ACC112 (cell line): ENCODE results near the gene MPC2.

Experiments used
- H2AFZ ChIP-seq: fragments of 200-600 bp; sonication (generic); one replicate; pipeline ENCODE4 v1.6.0; 2017; ENCODE audit warnings: antibody characterized with exemption, low read length; ENCODE audit not compliant: unreplicated experiment
- H3K27ac ChIP-seq: fragments of 200-600 bp; sonication (generic); 2 replicates; pipeline ENCODE4 v1.5.1; 2014; ENCODE audit warnings: low read depth, mild to moderate bottlenecking, antibody characterized with exemption, low read length, moderate library complexity
- H3K27me3 ChIP-seq: fragments of 200-600 bp; sonication (generic); 2 replicates; pipeline ENCODE4 v1.6.1; 2014; ENCODE audit warnings: mild to moderate bottlenecking, antibody characterized with exemption, low read length, moderate library complexity, mixed read lengths; ENCODE audit not compliant: insufficient read depth
- H3K36me3 ChIP-seq: fragments of 200-600 bp; sonication (generic); 2 replicates; pipeline ENCODE4 v1.6.1; 2016; ENCODE audit warnings: mild to moderate bottlenecking, antibody characterized with exemption, low read length, moderate library complexity, mixed read lengths; ENCODE audit not compliant: insufficient read depth
- H3K4me1 ChIP-seq: fragments of 200-600 bp; sonication (generic); one replicate; pipeline ENCODE4 v1.6.1; 2016; ENCODE audit warnings: low read length, mixed read lengths; ENCODE audit not compliant: insufficient read depth, unreplicated experiment, control insufficient read depth
- H3K4me3 ChIP-seq: fragments of 200-600 bp; sonication (generic); 2 replicates; pipeline ENCODE4 v1.5.1; 2014; ENCODE audit warnings: mild to moderate bottlenecking, low read depth, low read length
- H3K79me2 ChIP-seq: fragments of 200-600 bp; sonication (generic); one replicate; pipeline ENCODE4 v1.6.0; 2016; ENCODE audit warnings: low read length; ENCODE audit not compliant: control insufficient read depth, unreplicated experiment, insufficient read depth

MPC2 gene

GRCh38 chr1:167936930-167937708 lies at the start of gene MPC2:
Gene MPC2, minus strand, starts transcription at chr1:167937072. Its CDS starts 1,231 bp downstream, at chr1:167935841.
- H3K4me3 ChIP-seq: peak within 1 kb of the TSS; percentile 85
- H2AFZ ChIP-seq: peak within 1 kb of the TSS; percentile 68
- H3K79me2 ChIP-seq: peaks cover 75% of the 10 kb centered on the region
- H3K27ac ChIP-seq: peak within 1 kb of the TSS; percentile 89
- H3K27me3 ChIP-seq: no peaks in the 10 kb centered on the region
- H3K4me1 ChIP-seq: peaks cover 14% of the 10 kb centered on the region
- no peaks in the 10 kb centered on the region for H3K36me3 ChIP-seq

GRCh38 chr1:167984886-167985489 lies 48.1 kb upstream of the MPC2 start:
- H2AFZ ChIP-seq: no peak overlapping the region

DNA sequence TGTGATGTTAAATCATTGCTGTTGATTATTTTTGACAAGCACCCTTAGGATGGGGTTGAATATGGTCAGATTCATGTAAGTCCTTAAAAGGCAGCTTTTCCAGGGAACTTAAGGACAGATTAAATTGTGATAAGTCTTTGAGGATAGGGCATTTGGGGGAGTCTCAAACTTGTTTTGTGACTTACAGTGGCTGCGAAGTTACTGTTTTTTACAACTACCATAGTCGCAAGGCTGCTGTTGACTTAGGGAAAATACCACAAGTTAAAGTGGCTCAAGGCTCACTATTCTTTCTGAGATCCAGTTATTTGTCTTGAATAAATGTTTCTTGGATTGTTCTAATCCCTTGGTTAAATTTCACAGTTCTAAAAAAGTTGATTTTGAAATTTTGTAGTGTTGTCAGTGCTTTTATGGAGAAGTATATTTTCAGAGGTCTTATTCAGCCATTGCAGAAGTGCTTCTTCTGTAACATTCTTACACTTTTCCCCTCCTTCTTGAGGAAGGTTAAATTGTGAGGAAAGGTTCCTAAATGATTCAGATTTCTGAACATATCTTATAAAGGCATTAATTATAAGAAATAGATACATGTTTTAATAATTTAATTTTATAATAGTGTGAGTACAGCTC lies 47.0 kb upstream of the MPC2 start:
- peaks cover 8% of the 10 kb centered on the region for H3K79me2 ChIP-seq
- peaks cover under 1% of the 10 kb centered on the region; the same call in 1 of the 2 replicates for H3K36me3 ChIP-seq
- H3K27me3 ChIP-seq: no peaks in the 10 kb centered on the region
- no peak overlapping the region for H2AFZ ChIP-seq
- peaks cover 15% of the 10 kb centered on the region for H3K4me1 ChIP-seq
- H3K27ac ChIP-seq: no peak overlapping the region
- H3K4me3 ChIP-seq: no peak overlapping the region

More at GRCh38 chr1:167984886-167985489, 48.1 kb upstream of the MPC2 start:
- H3K4me1 ChIP-seq: peaks cover 15% of the 10 kb centered on the region
- no peak overlapping the region for H3K27ac ChIP-seq
- no peak overlapping the region for H3K4me3 ChIP-seq
- H3K79me2 ChIP-seq: peaks cover 8% of the 10 kb centered on the region
- H3K27me3 ChIP-seq: no peaks in the 10 kb centered on the region
- H3K36me3 ChIP-seq: peaks cover 4% of the 10 kb centered on the region

GRCh38 chr1:167981933-167982332 lies 45.1 kb upstream of the MPC2 start:
- Histone ChIP-seq H2AFZ (no peak overlapping the region), H3K79me2 (peaks cover 8% of the 10 kb centered on the region), H3K27me3 (no peaks in the 10 kb centered on the region), H3K36me3 (peaks cover 7% of the 10 kb centered on the region), H3K4me1 (peaks cover 10% of the 10 kb centered on the region), H3K4me3 (no peak overlapping the region), H3K27ac (no peak overlapping the region)

GRCh38 chr1:167977245-167977644 lies 40.4 kb upstream of the MPC2 start:
- Histone ChIP-seq H3K27ac (no peak overlapping the region), H3K79me2 (peaks cover 5% of the 10 kb centered on the region)

DNA sequence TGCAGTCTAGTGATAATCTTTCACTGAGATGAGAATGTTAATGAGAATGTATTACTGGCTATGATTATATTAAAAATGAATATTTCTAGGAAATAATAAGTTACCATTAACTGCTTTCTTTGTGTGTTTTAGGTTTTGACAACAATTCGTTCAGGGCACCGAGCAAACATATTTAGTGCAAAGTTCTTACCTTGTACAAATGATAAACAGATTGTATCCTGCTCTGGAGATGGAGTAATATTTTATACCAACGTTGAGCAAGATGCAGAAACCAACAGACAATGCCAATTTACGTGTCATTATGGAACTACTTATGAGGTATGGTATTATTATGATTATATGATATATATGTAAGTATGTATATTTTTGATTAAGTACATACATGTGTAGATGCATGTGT lies 37.8 kb upstream of the MPC2 start:
- no peak overlapping the region for H2AFZ ChIP-seq
- no peaks in the 10 kb centered on the region for H3K27me3 ChIP-seq
- no peaks in the 10 kb centered on the region for H3K4me1 ChIP-seq
- peaks cover 22% of the 10 kb centered on the region for H3K36me3 ChIP-seq
- H3K27ac ChIP-seq: no peak overlapping the region
- no peaks in the 10 kb centered on the region for H3K79me2 ChIP-seq
- no peak overlapping the region for H3K4me3 ChIP-seq

More at GRCh38 chr1:167977245-167977644, 40.4 kb upstream of the MPC2 start:
- Histone ChIP-seq H3K36me3 (peaks cover 22% of the 10 kb centered on the region), H3K4me1 (no peaks in the 10 kb centered on the region), H3K4me3 (no peak overlapping the region), H2AFZ (no peak overlapping the region), H3K27me3 (no peaks in the 10 kb centered on the region)

- Histone ChIP-seq H3K36me3 (peaks cover 22% of the 10 kb centered on the region), H3K27me3 (no peaks in the 10 kb centered on the region), H2AFZ (no peak overlapping the region), H3K27ac (no peak overlapping the region), H3K4me3 (no peak overlapping the region), H3K79me2 (no peaks in the 10 kb centered on the region), H3K4me1 (no peaks in the 10 kb centered on the region)
Measured at GRCh38 chr1:167973832-167974231, 37.0 kb upstream of the MPC2 start.

DNA sequence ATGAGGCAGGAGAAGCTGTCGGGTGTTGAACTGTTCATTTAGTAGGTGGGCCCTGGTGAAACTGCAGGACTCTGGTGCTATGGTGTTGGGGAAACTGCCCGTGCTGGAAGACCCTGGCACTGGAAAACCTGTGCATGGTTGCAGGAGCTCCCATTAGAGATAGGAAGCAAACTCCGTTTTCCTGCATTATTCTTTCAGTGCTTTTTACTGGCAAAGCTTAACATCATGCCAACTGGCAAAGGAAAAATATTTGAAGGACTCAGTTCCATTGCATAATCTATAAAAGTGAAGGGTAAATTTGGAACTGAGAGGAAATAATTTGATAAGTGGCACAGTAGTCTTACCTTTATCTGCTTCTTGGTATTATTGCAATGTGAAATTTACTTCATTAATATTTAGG lies 31.7 kb upstream of the MPC2 start:
- H3K4me1 ChIP-seq: no peaks in the 10 kb centered on the region
- no peaks in the 10 kb centered on the region; the same call in 1 of the 2 replicates for H3K36me3 ChIP-seq
- no peak overlapping the region for H3K27ac ChIP-seq
- peaks cover 16% of the 10 kb centered on the region for H3K79me2 ChIP-seq
- no peaks in the 10 kb centered on the region for H3K27me3 ChIP-seq
- no peak overlapping the region for H2AFZ ChIP-seq
- no peak overlapping the region for H3K4me3 ChIP-seq

DNA sequence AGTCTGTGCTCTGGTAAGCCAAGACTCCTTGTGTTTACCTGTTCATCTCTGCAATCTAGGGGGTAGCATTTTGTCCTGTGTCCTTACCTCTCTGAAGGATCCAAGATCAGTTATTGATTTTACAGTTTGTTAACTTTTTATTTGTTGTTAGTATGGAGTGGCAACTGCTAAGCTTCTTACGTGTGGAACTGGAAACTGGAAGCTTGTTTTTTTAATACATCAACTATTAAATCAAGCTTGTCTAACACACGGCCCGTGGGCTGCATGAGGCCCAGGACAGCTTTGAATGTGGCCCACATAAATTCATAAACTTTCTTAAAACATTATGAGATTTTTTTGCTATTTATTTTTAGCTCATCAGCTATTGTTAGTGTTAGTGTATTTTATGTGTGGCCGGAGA lies 29.2 kb upstream of the MPC2 start:
- Histone ChIP-seq H3K36me3 (no peaks in the 10 kb centered on the region; the same call in 1 of the 2 replicates), H3K27ac (no peak overlapping the region), H3K4me3 (no peak overlapping the region), H3K4me1 (no peaks in the 10 kb centered on the region), H3K27me3 (no peaks in the 10 kb centered on the region), H2AFZ (no peak overlapping the region), H3K79me2 (peaks cover 26% of the 10 kb centered on the region)

GRCh38 chr1:167964646-167965045 lies 27.8 kb upstream of the MPC2 start:
- H3K4me3 ChIP-seq: no peak overlapping the region
- H3K79me2 ChIP-seq: peaks cover 27% of the 10 kb centered on the region
- no peak overlapping the region for H3K27ac ChIP-seq
- H3K27me3 ChIP-seq: no peaks in the 10 kb centered on the region
- H3K36me3 ChIP-seq: no peaks in the 10 kb centered on the region; the same call in 1 of the 2 replicates
- H2AFZ ChIP-seq: no peak overlapping the region
- H3K4me1 ChIP-seq: no peaks in the 10 kb centered on the region
